HepG2 (cell line): ENCODE data around the gene FOSL2. TPM values are rescaled to one million over a fixed set of nuclear protein-coding genes. Genes with fewer than 3 reads are reported as not detected.
A peak's percentile ranks its signal among the peaks of the same experiment; 100 is the strongest.

Source experiments
- ATM ChIP-seq: fragments of 450-650 bp; IDR thresholded peaks from 2 replicates; pipeline ENCODE4 v1.7.1; 2017; ENCODE audit warnings: mild to moderate bottlenecking, borderline replicate concordance
- CBX2 ChIP-seq, 2 experiments: fragments of 200-600 bp in 1 of 2; sonication (generic); formaldehyde crosslinking in 1 of 2; IDR thresholded peaks; 2 replicates each; pipeline versions ENCODE4 v1.7.0 to v1.8.1; 2018 to 2022; ENCODE audit warnings: low read depth in 2 of 2, low read length in 1 of 2, mild to moderate bottlenecking in 1 of 2, missing genetic modification reagents in 1 of 2
- DNMT3B ChIP-seq: conservative IDR thresholded peaks from 2 replicates; pipeline ENCODE4 v1.6.1; 2016; ENCODE audit warnings: missing biosample characterization, control low read depth
- ELF4 ChIP-seq: sonication (generic); formaldehyde crosslinking; IDR thresholded peaks from 2 replicates; pipeline ENCODE4 v1.5.0; 2020; ENCODE audit warnings: missing genetic modification reagents, mild to moderate bottlenecking, moderate library complexity, borderline replicate concordance
- EP300 ChIP-seq, 3 experiments: sonication (generic) in 1 of 3; formaldehyde crosslinking in 1 of 3; IDR thresholded peaks; 2 replicates each; pipeline versions ENCODE4 v1.5.1 to v1.6.1; 2011 to 2020; ENCODE audit warnings: low read depth in 2 of 3, low read length in 2 of 3, borderline replicate concordance in 1 of 3, improper control_type of control experiment in 1 of 3, mild to moderate bottlenecking in 1 of 3, missing genetic modification reagents in 1 of 3, moderate library complexity in 1 of 3
- HNRNPK ChIP-seq: fragments of 200-400 bp; formaldehyde crosslinking; IDR thresholded peaks from 2 replicates; pipeline ENCODE4 v1.6.1; 2018; ENCODE audit warnings: low read length, low read depth, moderate library complexity, mild to moderate bottlenecking; ENCODE audit not compliant: poor library complexity, severe bottlenecking
- KLF13 ChIP-seq: sonication (generic); formaldehyde crosslinking; IDR thresholded peaks from 2 replicates; pipeline ENCODE4 v1.4.0; 2020; ENCODE audit warnings: mild to moderate bottlenecking, missing genetic modification reagents
- KMT2B ChIP-seq: IDR thresholded peaks from 2 replicates; pipeline ENCODE4 v1.6.1; 2016; ENCODE audit warnings: missing genetic modification reagents, missing compliant biosample characterization
- MTF1 ChIP-seq: sonication (generic); formaldehyde crosslinking; IDR thresholded peaks from 2 replicates; pipeline ENCODE4 v1.5.0; 2020; ENCODE audit warnings: missing genetic modification reagents
- NR0B2 ChIP-seq: sonication (generic); formaldehyde crosslinking; IDR thresholded peaks from 2 replicates; pipeline ENCODE4 v1.4.0; 2020; ENCODE audit warnings: mild to moderate bottlenecking, missing genetic modification reagents
- PHF20 ChIP-seq: sonication (generic); formaldehyde crosslinking; IDR thresholded peaks from 2 replicates; pipeline ENCODE4 v1.5.0; 2020; ENCODE audit warnings: mild to moderate bottlenecking, missing genetic modification reagents
- SAP130 ChIP-seq: IDR thresholded peaks from 2 replicates; pipeline ENCODE4 v1.6.1; 2016; ENCODE audit warnings: low read depth
- SKI ChIP-seq: fragments of 450-650 bp; IDR thresholded peaks from one replicate; pipeline ENCODE4 v1.6.1; 2018; ENCODE audit warnings: mild to moderate bottlenecking; ENCODE audit not compliant: partially characterized antibody
- ZBTB43 ChIP-seq: sonication (generic); formaldehyde crosslinking; conservative IDR thresholded peaks from 2 replicates; pipeline ENCODE4 v1.4.0; 2020; ENCODE audit warnings: missing genetic modification reagents
- ZFP37 ChIP-seq: sonication (generic); formaldehyde crosslinking; IDR thresholded peaks from 2 replicates; pipeline ENCODE4 v1.4.0; 2020; ENCODE audit warnings: missing genetic modification reagents, borderline replicate concordance
- ZKSCAN8 ChIP-seq: IDR thresholded peaks from 2 replicates; pipeline ENCODE4 v1.6.1; 2016; ENCODE audit warnings: borderline replicate concordance, missing genetic modification reagents, missing compliant biosample characterization
- ZNF20 ChIP-seq: sonication (generic); formaldehyde crosslinking; IDR thresholded peaks from 2 replicates; pipeline ENCODE4 v1.4.0; 2020; ENCODE audit warnings: mild to moderate bottlenecking, moderate library complexity, missing genetic modification reagents
- ZNF251 ChIP-seq: sonication (generic); formaldehyde crosslinking; IDR thresholded peaks from 2 replicates; pipeline ENCODE4 v1.9.0; 2021; ENCODE audit warnings: mild to moderate bottlenecking, missing genetic modification reagents
- ZNF253 ChIP-seq: sonication (generic); formaldehyde crosslinking; IDR thresholded peaks from 2 replicates; pipeline ENCODE4 v1.8.0; 2022; ENCODE audit warnings: mild to moderate bottlenecking, missing genetic modification reagents, borderline replicate concordance
- ZNF580 ChIP-seq: IDR thresholded peaks from 2 replicates; pipeline ENCODE4 v1.6.1; 2016; ENCODE audit warnings: low read depth, borderline replicate concordance
- ZNF773 ChIP-seq: sonication (generic); formaldehyde crosslinking; IDR thresholded peaks from 2 replicates; pipeline ENCODE4 v1.4.0; 2020; ENCODE audit warnings: missing genetic modification reagents, borderline replicate concordance
- polyA plus RNA-seq, 8 experiments: library from polyadenylated mRNA; depleted of rRNA in 3 of 8; stranded (reverse) in 7 of 8; unstranded in 1 of 8; fragments of >200 nt; fragmentation: Illumina TruSeq in 4 of 8; extraction: Trizol in 4 of 8; gene quantifications; 2 replicates each; pipeline versions ENCODE4 v1.2.1 to v1.2.3, GENCODE V29; 2011 to 2016; ENCODE audit warnings: low read depth in 4 of 8, missing spikeins in 1 of 8, mixed read lengths in 1 of 8; ENCODE audit not compliant: insufficient read depth in 1 of 8
- total RNA-seq, 5 experiments: library from RNA; depleted of rRNA; stranded (reverse); fragments of >200 nt; fragmentation: Illumina TruSeq; extraction: Trizol; gene quantifications; 2 replicates each; pipeline ENCODE4 v1.2.3, GENCODE V29; 2016; ENCODE audit warnings: low read depth in 1 of 5
- TF ChIP-seq, protein P1 (sequence below): sonication (generic); formaldehyde crosslinking; IDR thresholded peaks from 2 replicates; pipeline ENCODE4 v1.5.0; 2020; ENCODE audit warnings: missing genetic modification reagents
- TF ChIP-seq, protein P2 (sequence below): IDR thresholded peaks from 2 replicates; pipeline ENCODE4 v1.6.1; 2016
- TF ChIP-seq, protein P3 (sequence below): IDR thresholded peaks from 2 replicates; pipeline ENCODE4 v1.6.1; 2016; ENCODE audit warnings: mild to moderate bottlenecking

The FOSL2 gene
- total and polyA plus RNA-seq, 2 of the 13 experiments (the other 11 are each of a cell fraction or from before 2014, with no cell fraction given), result 3.4 to 18.1 TPM

GRCh38 chr2:28390241-28390745 is 2.4 kb upstream of the FOSL2 start (continued):
- TF ChIP-seq CBX2 (IDR thresholded peaks at IDR 0.05; ENCODE audit: low read depth, low read length) (no peak), CBX2 (CRISPR knock-in tag; IDR thresholded peaks at IDR 0.05; ENCODE audit: low read depth) (no peak), ZNF580 (CRISPR knock-in tag) (no peak), ZKSCAN8 (CRISPR knock-in tag) (0 out of 2 replicates have a peak, but pooled peaks have one; percentile 21), NR0B2 (0 out of 2 replicates have a peak, but pooled peaks have one; percentile 19), ZNF251 (CRISPR knock-in tag) (no peak), KLF13 (CRISPR knock-in tag) (no peak), ZFP37 (CRISPR knock-in tag) (no peak; the same call in 1 of the 2 replicates), ZBTB43 (CRISPR knock-in tag) (no peak), EP300 (IDR thresholded peaks at IDR 0.05; ENCODE audit: low read depth in 2 of 2, low read length in 2 of 2) (no peak), EP300 (CRISPR knock-in tag; IDR thresholded peaks at IDR 0.05; ENCODE audit: borderline replicate concordance) (no peak), ZNF773 (no peak), KMT2B (no peak; the same call in 1 of the 2 replicates), ZNF20 (0 out of 2 replicates have a peak, but pooled peaks have one; percentile 60), ATM (no peak), MTF1 (CRISPR knock-in tag) (no peak), HNRNPK (no peak), SAP130 (CRISPR knock-in tag) (peak; percentile 72), ELF4 (CRISPR knock-in tag) (no peak), DNMT3B (CRISPR knock-in tag) (no peak; the same call in 1 of the 2 replicates), ZNF253 (CRISPR knock-in tag) (no peak), PHF20 (peak; percentile 27; the same call in 1 of the 2 replicates), SKI (peak; percentile 7)
- TF ChIP-seq, protein P1, sequence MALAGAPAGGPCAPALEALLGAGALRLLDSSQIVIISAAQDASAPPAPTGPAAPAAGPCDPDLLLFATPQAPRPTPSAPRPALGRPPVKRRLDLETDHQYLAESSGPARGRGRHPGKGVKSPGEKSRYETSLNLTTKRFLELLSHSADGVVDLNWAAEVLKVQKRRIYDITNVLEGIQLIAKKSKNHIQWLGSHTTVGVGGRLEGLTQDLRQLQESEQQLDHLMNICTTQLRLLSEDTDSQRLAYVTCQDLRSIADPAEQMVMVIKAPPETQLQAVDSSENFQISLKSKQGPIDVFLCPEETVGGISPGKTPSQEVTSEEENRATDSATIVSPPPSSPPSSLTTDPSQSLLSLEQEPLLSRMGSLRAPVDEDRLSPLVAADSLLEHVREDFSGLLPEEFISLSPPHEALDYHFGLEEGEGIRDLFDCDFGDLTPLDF, result no peak
- TF ChIP-seq, protein P2, sequence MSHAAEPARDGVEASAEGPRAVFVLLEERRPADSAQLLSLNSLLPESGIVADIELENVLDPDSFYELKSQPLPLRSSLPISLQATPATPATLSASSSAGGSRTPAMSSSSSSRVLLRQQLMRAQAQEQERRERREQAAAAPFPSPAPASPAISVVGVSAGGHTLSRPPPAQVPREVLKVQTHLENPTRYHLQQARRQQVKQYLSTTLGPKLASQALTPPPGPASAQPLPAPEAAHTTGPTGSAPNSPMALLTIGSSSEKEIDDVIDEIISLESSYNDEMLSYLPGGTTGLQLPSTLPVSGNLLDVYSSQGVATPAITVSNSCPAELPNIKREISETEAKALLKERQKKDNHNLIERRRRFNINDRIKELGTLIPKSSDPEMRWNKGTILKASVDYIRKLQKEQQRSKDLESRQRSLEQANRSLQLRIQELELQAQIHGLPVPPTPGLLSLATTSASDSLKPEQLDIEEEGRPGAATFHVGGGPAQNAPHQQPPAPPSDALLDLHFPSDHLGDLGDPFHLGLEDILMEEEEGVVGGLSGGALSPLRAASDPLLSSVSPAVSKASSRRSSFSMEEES (CRISPR knock-in tag), result no peak; the same call in 1 of the 2 replicates
- TF ChIP-seq, protein P3, sequence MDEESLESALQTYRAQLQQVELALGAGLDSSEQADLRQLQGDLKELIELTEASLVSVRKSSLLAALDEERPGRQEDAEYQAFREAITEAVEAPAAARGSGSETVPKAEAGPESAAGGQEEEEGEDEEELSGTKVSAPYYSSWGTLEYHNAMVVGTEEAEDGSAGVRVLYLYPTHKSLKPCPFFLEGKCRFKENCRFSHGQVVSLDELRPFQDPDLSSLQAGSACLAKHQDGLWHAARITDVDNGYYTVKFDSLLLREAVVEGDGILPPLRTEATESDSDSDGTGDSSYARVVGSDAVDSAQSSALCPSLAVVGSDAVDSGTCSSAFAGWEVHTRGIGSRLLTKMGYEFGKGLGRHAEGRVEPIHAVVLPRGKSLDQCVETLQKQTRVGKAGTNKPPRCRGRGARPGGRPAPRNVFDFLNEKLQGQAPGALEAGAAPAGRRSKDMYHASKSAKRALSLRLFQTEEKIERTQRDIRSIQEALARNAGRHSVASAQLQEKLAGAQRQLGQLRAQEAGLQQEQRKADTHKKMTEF (CRISPR knock-in tag), result 0 out of 2 replicates have a peak, but pooled peaks have one; percentile 31
